Measurements from ENCODE around the gene CFH. TPM values are rescaled to one million over a fixed set of nuclear protein-coding genes. Genes with fewer than 3 reads are reported as not detected.

Gene CFH
- total RNA-seq, 1 experiment from 2014 or later, result 0.57 TPM

Other genes with a start within 250 kb of the CFH start
- not detected for gene KCNT2, start 43.6 kb upstream of the CFH start, total RNA-seq (2021; ENCODE audit: unreplicated experiment)
- not detected for gene CFHR3, start 122.8 kb downstream of the CFH start, total RNA-seq (2021; ENCODE audit: unreplicated experiment)
- 0.34 TPM for gene CFHR1, start 167.7 kb downstream of the CFH start, total RNA-seq (2021; ENCODE audit: unreplicated experiment)
- not detected for gene CFHR4, start 236.0 kb downstream of the CFH start, total RNA-seq (2021; ENCODE audit: unreplicated experiment)